ENCODE results near the gene MYH4. TPM values are rescaled to one million over a fixed set of nuclear protein-coding genes. Genes with fewer than 3 reads are reported as not detected.

The MYH4 gene
- polyA plus RNA-seq, 1 donor from 2014 or later = not detected

Other genes with a start within 250 kb of the MYH4 start
- gene MYH13, start 96.6 kb downstream of the MYH4 start, polyA plus RNA-seq = 0.05 TPM in 1 of 2 replicates, not detected in the other
- 3.0 and 3.7 TPM in 2 replicates for gene MYH8, start 47.6 kb downstream of the MYH4 start, polyA plus RNA-seq
- gene MYH1, start 49.0 kb upstream of the MYH4 start, polyA plus RNA-seq = not detected in 2 replicates
- 0.04 TPM in 1 of 2 replicates, not detected in the other for gene MYH2, start 80.1 kb upstream of the MYH4 start, polyA plus RNA-seq
- gene MYH3, start 187.8 kb upstream of the MYH4 start, polyA plus RNA-seq = 0.74 and 3.2 TPM in 2 replicates
- gene SCO1, start 228.0 kb upstream of the MYH4 start, polyA plus RNA-seq = 24.1 and 28.8 TPM in 2 replicates
- 19.2 and 22.3 TPM in 2 replicates for gene ADPRM, start 228.0 kb upstream of the MYH4 start, polyA plus RNA-seq